Tibial nerve (tissue), 4 donors: Measurements from ENCODE around the gene INPP5K. TPM values are rescaled to one million over a fixed set of nuclear protein-coding genes. Genes with fewer than 3 reads are reported as not detected.
"Not testable (repeated sequence)": the region's sequence is repeated elsewhere in the genome, so short reads cannot be mapped to it uniquely, and the experiment has no call there.

Source experiments
- DNase-seq, 2 donors: peaks; one replicate each; pipeline ENCODE4 v3.0.0-alpha.2; 2019; ENCODE audit warnings: low spot score in 2 of 2
- H3K27ac ChIP-seq, 4 donors: fragments of 200-600 bp; sonication (generic) in 3 of 4; one replicate each; pipeline ENCODE4 v1.5.1; 2017 to 2019; ENCODE audit warnings: mild to moderate bottlenecking in 1 of 4
- H3K27me3 ChIP-seq, 2 donors: fragments of 200-600 bp; sonication (generic) in 1 of 2; one replicate each; pipeline versions ENCODE4 v1.5.1 to v1.6.0; 2017 to 2019
- H3K36me3 ChIP-seq, 3 donors: fragments of 200-600 bp; sonication (generic); one replicate each; pipeline ENCODE4 v1.5.1; 2018 to 2019
- H3K4me1 ChIP-seq, 4 donors: fragments of 200-600 bp; sonication (generic) in 3 of 4; one replicate each; pipeline ENCODE4 v1.5.1; 2017 to 2019
- H3K4me3 ChIP-seq, 4 donors: fragments of 200-600 bp; sonication (generic) in 3 of 4; one replicate each; pipeline ENCODE4 v1.5.1; 2017 to 2019; ENCODE audit warnings: mild to moderate bottlenecking in 1 of 4, moderate library complexity in 1 of 4
- H3K9me3 ChIP-seq, 4 donors: fragments of 200-600 bp; sonication (generic) in 3 of 4; one replicate each; pipeline ENCODE4 v1.5.1; 2017 to 2019
- EP300 ChIP-seq, 2 donors: sonication (generic); formaldehyde crosslinking; IDR thresholded peaks; one replicate each; pipeline ENCODE4 v1.6.1; 2017; ENCODE audit warnings: antibody characterized with exemption in 2 of 2, mild to moderate bottlenecking in 1 of 2
- POLR2A ChIP-seq, 2 donors: fragments of 450-650 bp; IDR thresholded peaks; one replicate each; pipeline ENCODE4 v1.6.1; 2017; ENCODE audit warnings: antibody characterized with exemption in 2 of 2, mild to moderate bottlenecking in 2 of 2, moderate library complexity in 2 of 2
- WGBS, 2 donors: methylation state at CpG; one replicate each; pipeline ENCODE4 v1.1.5; 2018; 5-methylcytosine and 5-hydroxymethylcytosine counted together
- total RNA-seq, 4 donors: library from RNA; depleted of rRNA; stranded (reverse); fragments of >200 nt; gene quantifications; one replicate each; pipeline ENCODE4 v1.1.0, GENCODE V29; 2016
- TF ChIP-seq, protein P1 (sequence below), 5 experiments: fragments of 200-600 bp in 3 of 5; fragments of 450-650 bp in 2 of 5; sonication (generic) in 3 of 5; IDR thresholded peaks; one replicate each; pipeline ENCODE4 v1.5.1; 2016 to 2019; ENCODE audit warnings: antibody characterized with exemption in 5 of 5, mild to moderate bottlenecking in 3 of 5, moderate library complexity in 2 of 5

The INPP5K gene
- total RNA-seq, 4 donors from 2014 or later: 67.9 to 110 (median 95.2) TPM

DNA sequence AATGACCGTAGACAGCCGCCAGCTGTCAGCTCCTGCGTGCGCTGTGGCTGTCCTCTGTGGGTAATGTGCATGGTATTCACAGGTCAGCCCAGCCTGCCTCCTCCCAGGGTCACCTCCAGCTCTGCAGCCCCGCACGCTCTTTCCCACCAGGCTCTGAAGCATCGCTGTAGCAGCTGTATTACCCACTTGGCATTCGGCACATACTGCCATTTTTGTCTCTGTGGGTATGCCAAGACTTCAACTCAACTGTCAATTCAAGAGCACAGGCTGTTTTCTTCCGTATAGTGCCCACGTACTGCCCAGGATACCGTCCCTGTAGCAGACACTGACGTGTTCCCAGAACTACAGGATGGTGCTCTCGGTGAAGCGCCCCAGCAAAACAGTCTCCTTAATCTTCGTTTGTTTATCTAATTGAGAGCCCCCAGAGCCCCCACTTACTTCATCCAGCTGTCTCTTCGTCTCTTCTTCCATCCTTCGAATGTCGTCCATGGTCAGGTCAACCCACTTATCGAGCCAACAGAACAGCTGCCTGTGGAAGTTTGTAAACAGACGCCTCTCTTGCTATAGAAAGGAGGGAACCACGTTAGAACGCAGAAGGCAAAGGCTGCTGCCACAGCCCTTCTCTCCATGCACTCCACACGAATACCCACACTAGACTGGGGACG, 17.4 kb upstream of the INPP5K start:
- Histone ChIP-seq H3K27ac (no peak overlapping the region), H3K36me3 (peaks cover 0 to 100% (median 37%) of the 10 kb centered on the region in 3 donors), H3K27me3 (no peaks in the 10 kb centered on the region), H3K4me3 (no peak overlapping the region), H3K4me1 (no peaks in the 10 kb centered on the region), H3K9me3 (no peaks in the 10 kb centered on the region)
- no peak for DNase-seq
- 89 to 92% methylated on average over 24 of the region's 24 CpGs for whole genome bisulfite sequencing, 2 donors
- TF ChIP-seq, protein P1, sequence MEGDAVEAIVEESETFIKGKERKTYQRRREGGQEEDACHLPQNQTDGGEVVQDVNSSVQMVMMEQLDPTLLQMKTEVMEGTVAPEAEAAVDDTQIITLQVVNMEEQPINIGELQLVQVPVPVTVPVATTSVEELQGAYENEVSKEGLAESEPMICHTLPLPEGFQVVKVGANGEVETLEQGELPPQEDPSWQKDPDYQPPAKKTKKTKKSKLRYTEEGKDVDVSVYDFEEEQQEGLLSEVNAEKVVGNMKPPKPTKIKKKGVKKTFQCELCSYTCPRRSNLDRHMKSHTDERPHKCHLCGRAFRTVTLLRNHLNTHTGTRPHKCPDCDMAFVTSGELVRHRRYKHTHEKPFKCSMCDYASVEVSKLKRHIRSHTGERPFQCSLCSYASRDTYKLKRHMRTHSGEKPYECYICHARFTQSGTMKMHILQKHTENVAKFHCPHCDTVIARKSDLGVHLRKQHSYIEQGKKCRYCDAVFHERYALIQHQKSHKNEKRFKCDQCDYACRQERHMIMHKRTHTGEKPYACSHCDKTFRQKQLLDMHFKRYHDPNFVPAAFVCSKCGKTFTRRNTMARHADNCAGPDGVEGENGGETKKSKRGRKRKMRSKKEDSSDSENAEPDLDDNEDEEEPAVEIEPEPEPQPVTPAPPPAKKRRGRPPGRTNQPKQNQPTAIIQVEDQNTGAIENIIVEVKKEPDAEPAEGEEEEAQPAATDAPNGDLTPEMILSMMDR (IDR thresholded peaks at IDR 0.05): no peak
- TF ChIP-seq POLR2A (IDR thresholded peaks at IDR 0.05) (no peak), EP300 (IDR thresholded peaks at IDR 0.05) (no peak)

DNA sequence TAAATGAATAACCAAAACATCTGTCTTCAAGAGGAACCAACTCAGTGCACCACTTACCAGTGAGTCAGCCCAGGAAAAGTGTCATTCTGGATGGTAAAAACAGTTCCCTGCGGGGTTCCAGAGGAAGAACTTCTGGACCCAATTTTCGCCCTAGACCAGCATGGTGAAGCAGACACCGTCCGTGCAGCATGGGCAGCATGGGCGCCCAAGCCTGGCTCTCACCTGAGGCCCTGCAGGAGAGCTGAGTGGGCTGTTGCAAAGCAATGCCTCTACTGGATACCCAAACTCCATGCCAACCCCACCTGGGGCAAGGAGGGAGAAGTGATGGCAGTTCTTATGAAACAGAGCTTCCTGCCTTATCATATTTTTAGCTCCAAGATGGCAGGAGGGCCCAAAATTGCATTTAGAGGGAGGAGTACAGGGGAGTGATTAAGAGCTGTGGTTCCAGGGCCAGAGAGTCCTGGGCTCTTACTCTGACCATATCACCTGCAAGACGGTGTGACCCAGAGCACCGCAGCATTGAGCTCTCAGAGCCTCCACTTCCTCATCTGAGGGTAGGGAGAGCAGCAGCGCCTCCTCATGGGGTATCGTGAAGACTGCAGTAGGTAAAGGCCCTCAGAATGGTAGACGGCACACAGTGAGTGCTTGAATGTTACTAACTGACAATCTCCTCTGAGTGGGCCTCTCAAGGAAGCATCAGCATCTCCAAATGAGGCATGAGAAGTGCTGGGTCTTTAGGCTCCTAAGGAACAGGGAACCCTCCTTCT, 16.6 kb upstream of the INPP5K start:
- no peaks in the 10 kb centered on the region for H3K27me3 ChIP-seq
- no peaks in the 10 kb centered on the region for H3K4me1 ChIP-seq
- no peaks in the 10 kb centered on the region for H3K9me3 ChIP-seq
- TF ChIP-seq, protein P1 (IDR thresholded peaks at IDR 0.05): peak in 1 of 5 experiments; percentile 7
- TF ChIP-seq POLR2A (IDR thresholded peaks at IDR 0.05) (no peak), EP300 (IDR thresholded peaks at IDR 0.05) (no peak)
- peaks cover 0 to 100% (median 37%) of the 10 kb centered on the region in 3 donors for H3K36me3 ChIP-seq
- no peak overlapping the region for H3K4me3 ChIP-seq
- no peak overlapping the region for H3K27ac ChIP-seq
- no peak for DNase-seq
- WGBS, 2 donors: 82% methylated on average over 10 of the region's 10 CpGs

DNA sequence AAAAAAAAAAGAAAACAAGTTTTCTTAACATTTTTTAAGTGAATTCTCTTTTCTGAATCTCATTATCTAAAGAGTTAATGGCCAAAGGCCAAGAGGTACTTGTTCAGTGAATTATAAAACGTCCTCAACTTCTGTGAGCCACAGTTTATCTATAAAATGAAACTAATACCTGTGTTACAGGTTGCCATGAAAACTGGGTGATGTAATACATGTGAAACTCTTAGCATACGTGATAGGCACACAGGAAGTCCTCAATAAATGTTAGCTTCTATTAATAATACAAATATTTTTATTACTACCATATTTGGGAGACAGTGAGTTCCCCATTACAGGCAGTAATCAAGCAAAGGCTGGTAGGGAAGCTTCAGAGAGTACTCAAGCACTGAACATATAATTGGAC, 13.5 kb upstream of the INPP5K start:
- H3K36me3 ChIP-seq: peaks cover 0 to 97% (median 24%) of the 10 kb centered on the region in 3 donors
- H3K9me3 ChIP-seq: no peaks in the 10 kb centered on the region
- H3K27ac ChIP-seq: no peak overlapping the region
- no peaks in the 10 kb centered on the region for H3K4me1 ChIP-seq
- no peak overlapping the region for H3K4me3 ChIP-seq
- 43 to 49% methylated on average over 2 of the region's 2 CpGs for WGBS, 2 donors
- H3K27me3 ChIP-seq: no peaks in the 10 kb centered on the region
- no peak for TF ChIP-seq EP300 (IDR thresholded peaks at IDR 0.05)
- TF ChIP-seq, protein P1 (IDR thresholded peaks at IDR 0.05): no peak
- no peak for TF ChIP-seq POLR2A (IDR thresholded peaks at IDR 0.05)
- DNase-seq: no peak

DNA sequence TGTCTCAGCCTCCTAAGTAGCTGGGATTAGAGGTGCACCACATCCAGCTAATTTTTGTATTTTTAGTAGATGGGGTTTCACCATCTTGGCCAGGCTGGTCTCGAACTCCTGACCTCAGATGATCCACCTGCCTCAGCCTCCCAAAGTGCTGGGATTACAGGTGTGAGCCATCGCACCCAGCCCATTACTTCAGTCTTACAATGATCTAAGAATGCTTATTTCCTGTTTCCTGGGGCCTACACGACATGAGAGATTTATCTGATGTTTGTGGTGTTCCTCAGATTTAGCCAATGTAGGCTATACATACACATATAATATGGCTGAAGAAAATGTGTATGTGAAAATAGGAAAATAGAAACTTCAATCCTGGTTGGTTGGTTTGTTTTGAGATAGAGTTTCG, 10.5 kb upstream of the INPP5K start:
- 81 to 82% methylated on average over 4 of the region's 4 CpGs for WGBS, 2 donors
- not testable (repeated sequence) for DNase-seq, H3K4me3 ChIP-seq, H3K9me3 ChIP-seq, H3K4me1 ChIP-seq, H3K27ac ChIP-seq, H3K27me3 ChIP-seq
- H3K36me3 ChIP-seq: peaks cover 0 to 88% (median 9%) of the 10 kb centered on the region in 3 donors

DNA sequence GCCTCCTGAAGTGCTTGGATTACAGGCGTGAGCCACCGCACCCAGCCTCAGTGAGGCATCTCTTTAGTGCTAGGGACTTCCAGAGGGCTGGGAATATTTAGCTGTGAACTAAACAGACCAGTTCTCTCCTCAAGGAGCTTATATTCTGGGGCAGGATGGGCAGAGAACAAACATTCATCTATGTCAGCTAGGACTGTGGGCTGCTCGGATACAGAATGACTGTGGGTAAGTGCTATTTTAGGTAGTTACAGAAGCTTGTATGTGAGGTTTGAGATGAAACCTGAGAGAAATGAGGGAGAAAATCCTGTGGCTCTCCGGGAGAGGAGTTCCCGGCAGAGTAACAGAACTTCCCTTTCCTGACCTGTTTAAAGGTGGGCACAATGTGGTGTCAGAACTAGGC, 6.2 kb upstream of the INPP5K start:
- 91% methylated on average over 5 of the region's 5 CpGs for WGBS, 2 donors
- Histone ChIP-seq H3K4me1 (peaks cover 0 to 5% (median under 1%) of the 10 kb centered on the region in 4 donors), H3K36me3 (peaks cover 0 to 80% (median 0%) of the 10 kb centered on the region in 3 donors), H3K27ac (no peak overlapping the region), H3K4me3 (no peak overlapping the region), H3K9me3 (no peaks in the 10 kb centered on the region), H3K27me3 (no peaks in the 10 kb centered on the region)
- DNase-seq: no peak
- TF ChIP-seq EP300 (IDR thresholded peaks at IDR 0.05) (no peak), POLR2A (IDR thresholded peaks at IDR 0.05) (no peak)
- TF ChIP-seq, protein P1 (IDR thresholded peaks at IDR 0.05): no peak
